Stomach (tissue), 4 donors: ENCODE data around the gene MAT2A.

ENCODE experiments used
- POLR2A ChIP-seq, 4 donors: fragments of 450-650 bp; IDR thresholded peaks; one replicate each; pipeline ENCODE4 v1.6.1; 2016; ENCODE audit warnings: antibody characterized with exemption in 4 of 4, control low read depth in 2 of 4, mild to moderate bottlenecking in 1 of 4, moderate library complexity in 1 of 4
- TF ChIP-seq, protein P1 (sequence below), 7 experiments: fragments of 450-650 bp in 4 of 7; fragments of 200-600 bp in 3 of 7; sonication (generic) in 3 of 7; IDR thresholded peaks; one replicate each; pipeline ENCODE4 v1.5.1; 2016 to 2019; ENCODE audit warnings: antibody characterized with exemption in 7 of 7, control low read depth in 2 of 7, mild to moderate bottlenecking in 1 of 7

- TF ChIP-seq, protein P1, sequence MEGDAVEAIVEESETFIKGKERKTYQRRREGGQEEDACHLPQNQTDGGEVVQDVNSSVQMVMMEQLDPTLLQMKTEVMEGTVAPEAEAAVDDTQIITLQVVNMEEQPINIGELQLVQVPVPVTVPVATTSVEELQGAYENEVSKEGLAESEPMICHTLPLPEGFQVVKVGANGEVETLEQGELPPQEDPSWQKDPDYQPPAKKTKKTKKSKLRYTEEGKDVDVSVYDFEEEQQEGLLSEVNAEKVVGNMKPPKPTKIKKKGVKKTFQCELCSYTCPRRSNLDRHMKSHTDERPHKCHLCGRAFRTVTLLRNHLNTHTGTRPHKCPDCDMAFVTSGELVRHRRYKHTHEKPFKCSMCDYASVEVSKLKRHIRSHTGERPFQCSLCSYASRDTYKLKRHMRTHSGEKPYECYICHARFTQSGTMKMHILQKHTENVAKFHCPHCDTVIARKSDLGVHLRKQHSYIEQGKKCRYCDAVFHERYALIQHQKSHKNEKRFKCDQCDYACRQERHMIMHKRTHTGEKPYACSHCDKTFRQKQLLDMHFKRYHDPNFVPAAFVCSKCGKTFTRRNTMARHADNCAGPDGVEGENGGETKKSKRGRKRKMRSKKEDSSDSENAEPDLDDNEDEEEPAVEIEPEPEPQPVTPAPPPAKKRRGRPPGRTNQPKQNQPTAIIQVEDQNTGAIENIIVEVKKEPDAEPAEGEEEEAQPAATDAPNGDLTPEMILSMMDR (IDR thresholded peaks at IDR 0.05) = no peak
- TF ChIP-seq POLR2A (IDR thresholded peaks at IDR 0.05) = no peak
Observed at GRCh38 chr2:85547089-85547858, 8.3 kb downstream of the MAT2A start.
